ENCODE measurements around the gene LRP1B. TPM values are rescaled to one million over a fixed set of nuclear protein-coding genes. Genes with fewer than 3 reads are reported as not detected.

Gene LRP1B
- total and polyA plus RNA-seq, 2 donors (not counting 1 experiment from before 2014, with no cell fraction given) = under 0.01 to 0.01 TPM

DNA sequence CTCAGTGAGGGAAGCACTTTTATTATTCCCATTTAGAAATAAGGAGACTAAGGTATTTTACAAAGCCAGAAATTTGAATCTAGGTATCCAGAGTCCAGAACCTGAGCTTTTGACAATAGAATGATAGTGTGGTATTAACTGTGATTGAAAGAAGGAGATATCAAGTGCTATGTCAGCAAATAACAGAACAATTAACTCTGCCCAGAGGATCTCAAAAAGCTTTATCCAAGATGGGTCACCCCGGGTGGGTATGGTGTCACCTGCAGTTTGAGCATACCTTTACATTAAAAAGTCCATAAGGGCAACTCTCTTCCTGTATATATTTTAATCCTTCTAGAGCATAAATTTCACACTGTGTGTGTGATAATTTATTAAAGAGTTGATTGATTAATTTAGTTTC lies 105.4 kb downstream of the LRP1B start:
- Histone ChIP-seq H3K4me2 (ENCODE audit: extremely low read depth, insufficient read depth, low read length) (no peak overlapping the region), H3K9me3 (ENCODE audit: control insufficient read depth, insufficient read depth, low read depth, low read length) (no peaks in the 10 kb centered on the region), H2AFZ (ENCODE audit: low read length) (no peak overlapping the region), H4K20me1 (ENCODE audit: control insufficient read depth, extremely low read depth, insufficient read depth, low read length) (no peaks in the 10 kb centered on the region), H3K36me3 (ENCODE audit: control insufficient read depth, insufficient read depth, low read length) (no peaks in the 10 kb centered on the region), H3K9ac (ENCODE audit: insufficient read depth, low read length) (no peak overlapping the region), H3K79me2 (ENCODE audit: control insufficient read depth, insufficient read depth, low read length) (no peaks in the 10 kb centered on the region), H3K4me3 (replicated peaks in 1 of 4; ENCODE audit: control extremely low read depth in 1 of 4, insufficient read depth in 1 of 4, low read depth in 3 of 4, low read length in 4 of 4) (no peak overlapping the region), H3K27me3 (ENCODE audit: control insufficient read depth, insufficient read depth, low read length) (no peaks in the 10 kb centered on the region), H3K27ac (ENCODE audit: insufficient read depth, low read length) (no peak overlapping the region), H3K4me1 (ENCODE audit: control insufficient read depth, extremely low read depth, insufficient read depth, low read length) (no peaks in the 10 kb centered on the region)
- DNase-seq (ENCODE audit: low read depth in 2 of 2) = no peak
- TF ChIP-seq EZH2 (IDR thresholded peaks at IDR 0.05; ENCODE audit: low read length, missing control alignments) = no peak
- TF ChIP-seq, protein P1, sequence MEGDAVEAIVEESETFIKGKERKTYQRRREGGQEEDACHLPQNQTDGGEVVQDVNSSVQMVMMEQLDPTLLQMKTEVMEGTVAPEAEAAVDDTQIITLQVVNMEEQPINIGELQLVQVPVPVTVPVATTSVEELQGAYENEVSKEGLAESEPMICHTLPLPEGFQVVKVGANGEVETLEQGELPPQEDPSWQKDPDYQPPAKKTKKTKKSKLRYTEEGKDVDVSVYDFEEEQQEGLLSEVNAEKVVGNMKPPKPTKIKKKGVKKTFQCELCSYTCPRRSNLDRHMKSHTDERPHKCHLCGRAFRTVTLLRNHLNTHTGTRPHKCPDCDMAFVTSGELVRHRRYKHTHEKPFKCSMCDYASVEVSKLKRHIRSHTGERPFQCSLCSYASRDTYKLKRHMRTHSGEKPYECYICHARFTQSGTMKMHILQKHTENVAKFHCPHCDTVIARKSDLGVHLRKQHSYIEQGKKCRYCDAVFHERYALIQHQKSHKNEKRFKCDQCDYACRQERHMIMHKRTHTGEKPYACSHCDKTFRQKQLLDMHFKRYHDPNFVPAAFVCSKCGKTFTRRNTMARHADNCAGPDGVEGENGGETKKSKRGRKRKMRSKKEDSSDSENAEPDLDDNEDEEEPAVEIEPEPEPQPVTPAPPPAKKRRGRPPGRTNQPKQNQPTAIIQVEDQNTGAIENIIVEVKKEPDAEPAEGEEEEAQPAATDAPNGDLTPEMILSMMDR (conservative IDR thresholded peaks at IDR 0.05 in 1 of 2, IDR thresholded peaks at IDR 0.05 in 1 of 2; ENCODE audit: low read depth in 1 of 2, low read length in 2 of 2) = no peak

DNA sequence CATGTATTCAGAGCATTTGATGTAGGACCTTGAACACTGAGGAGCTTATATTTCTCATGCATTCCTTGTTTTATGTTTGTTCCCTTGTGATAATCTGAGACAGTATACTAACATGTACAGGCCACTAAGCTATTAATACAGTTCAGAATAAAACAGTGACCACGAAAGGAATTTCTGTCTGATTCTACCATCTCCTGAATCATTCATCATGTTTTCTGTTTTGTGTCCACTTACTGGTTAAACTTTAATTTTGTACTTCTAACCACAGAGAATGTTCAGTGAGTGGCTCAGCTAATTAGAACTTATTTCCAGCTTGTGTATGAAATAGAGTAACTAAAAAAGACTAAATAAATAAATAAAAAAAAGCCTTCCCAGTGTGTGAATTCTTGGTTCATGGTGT lies 110.4 kb downstream of the LRP1B start:
- no peak overlapping the region for H3K9ac ChIP-seq (ENCODE audit: insufficient read depth, low read length)
- no peak overlapping the region for H3K27ac ChIP-seq (ENCODE audit: insufficient read depth, low read length)
- no peak overlapping the region for H3K4me2 ChIP-seq (ENCODE audit: extremely low read depth, insufficient read depth, low read length)
- H3K27me3 ChIP-seq (ENCODE audit: control insufficient read depth, insufficient read depth, low read length) = no peaks in the 10 kb centered on the region
- no peaks in the 10 kb centered on the region for H3K79me2 ChIP-seq (ENCODE audit: control insufficient read depth, insufficient read depth, low read length)
- no peaks in the 10 kb centered on the region for H4K20me1 ChIP-seq (ENCODE audit: control insufficient read depth, extremely low read depth, insufficient read depth, low read length)
- no peak overlapping the region for H3K4me3 ChIP-seq (replicated peaks in 1 of 4; ENCODE audit: control extremely low read depth in 1 of 4, insufficient read depth in 1 of 4, low read depth in 3 of 4, low read length in 4 of 4)
- no peaks in the 10 kb centered on the region for H3K36me3 ChIP-seq (ENCODE audit: control insufficient read depth, insufficient read depth, low read length)
- peak in 1 of 2 donors; percentile 70 for DNase-seq (ENCODE audit: low read depth in 2 of 2)
- no peaks in the 10 kb centered on the region for H3K9me3 ChIP-seq (ENCODE audit: control insufficient read depth, insufficient read depth, low read depth, low read length)
- TF ChIP-seq, protein P1 (conservative IDR thresholded peaks at IDR 0.05 in 1 of 2, IDR thresholded peaks at IDR 0.05 in 1 of 2; ENCODE audit: low read depth in 1 of 2, low read length in 2 of 2) = no peak
- TF ChIP-seq EZH2 (IDR thresholded peaks at IDR 0.05; ENCODE audit: low read length, missing control alignments) = no peak
- H2AFZ ChIP-seq (ENCODE audit: low read length) = no peak overlapping the region
- H3K4me1 ChIP-seq (ENCODE audit: control insufficient read depth, extremely low read depth, insufficient read depth, low read length) = no peaks in the 10 kb centered on the region

DNA sequence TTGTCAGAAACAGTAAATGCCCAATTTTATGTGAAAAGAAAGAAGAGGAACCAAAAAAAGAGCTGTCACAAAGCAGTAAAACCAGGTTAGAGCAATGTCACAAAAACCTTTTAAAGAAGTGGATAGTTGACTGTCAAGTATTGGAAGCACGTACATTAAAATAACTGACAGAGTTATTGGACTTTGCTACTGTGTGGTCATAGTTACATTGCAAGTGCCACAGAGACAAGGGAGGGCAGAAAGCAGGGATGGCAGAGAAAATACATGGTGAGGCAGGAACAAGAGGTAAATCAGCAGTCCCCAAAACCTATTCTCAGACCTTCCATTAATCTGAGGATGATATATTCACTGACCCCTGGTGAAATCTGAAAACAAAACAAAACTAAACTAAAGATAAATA lies 116.3 kb downstream of the LRP1B start:
- no peak overlapping the region for H2AFZ ChIP-seq (ENCODE audit: low read length)
- H4K20me1 ChIP-seq (ENCODE audit: control insufficient read depth, extremely low read depth, insufficient read depth, low read length) = no peaks in the 10 kb centered on the region
- DNase-seq (ENCODE audit: low read depth in 2 of 2) = no peak
- TF ChIP-seq, protein P1 (conservative IDR thresholded peaks at IDR 0.05 in 1 of 2, IDR thresholded peaks at IDR 0.05 in 1 of 2; ENCODE audit: low read depth in 1 of 2, low read length in 2 of 2) = no peak
- TF ChIP-seq EZH2 (IDR thresholded peaks at IDR 0.05; ENCODE audit: low read length, missing control alignments) = no peak
- H3K9ac ChIP-seq (ENCODE audit: insufficient read depth, low read length) = no peak overlapping the region
- H3K4me2 ChIP-seq (ENCODE audit: extremely low read depth, insufficient read depth, low read length) = no peak overlapping the region
- no peak overlapping the region for H3K4me3 ChIP-seq (replicated peaks in 1 of 4; ENCODE audit: control extremely low read depth in 1 of 4, insufficient read depth in 1 of 4, low read depth in 3 of 4, low read length in 4 of 4)
- H3K79me2 ChIP-seq (ENCODE audit: control insufficient read depth, insufficient read depth, low read length) = no peaks in the 10 kb centered on the region
- H3K4me1 ChIP-seq (ENCODE audit: control insufficient read depth, extremely low read depth, insufficient read depth, low read length) = no peaks in the 10 kb centered on the region
- H3K36me3 ChIP-seq (ENCODE audit: control insufficient read depth, insufficient read depth, low read length) = no peaks in the 10 kb centered on the region
- H3K27ac ChIP-seq (ENCODE audit: insufficient read depth, low read length) = no peak overlapping the region
- H3K27me3 ChIP-seq (ENCODE audit: control insufficient read depth, insufficient read depth, low read length) = no peaks in the 10 kb centered on the region
- no peaks in the 10 kb centered on the region for H3K9me3 ChIP-seq (ENCODE audit: control insufficient read depth, insufficient read depth, low read depth, low read length)

All from fibroblast of lung (primary cell).